HEK293T (cell line): ENCODE measurements around the gene EIF4B.

Source experiments
- CTCF ChIA-PET: fragments of 350-600 bp; formaldehyde crosslinking; extraction: SDS; loops from one replicate; lab custom pipeline; 2021; ENCODE audit warnings: antibody characterized with exemption, inconsistent platforms; lab: Yijun Ruan, JAX
- POLR2A ChIA-PET: fragments of 350-600 bp; formaldehyde crosslinking; extraction: SDS; loops from one replicate; lab custom pipeline; 2020; ENCODE audit warnings: antibody characterized with exemption, inconsistent platforms; lab: Yijun Ruan, JAX
- DNase-seq: peaks from one replicate; pipeline ENCODE4 v3.0.0; 2012; ENCODE audit warnings: mixed read lengths; ENCODE audit errors: extremely low spot score
- ARNT ChIP-seq: fragments of 450-650 bp; IDR thresholded peaks from 2 replicates; pipeline ENCODE4 v1.6.1; 2017; ENCODE audit warnings: mild to moderate bottlenecking
- BHLHE40 ChIP-seq: fragments of 450-650 bp; IDR thresholded peaks from 2 replicates; pipeline ENCODE4 v1.6.1; 2016; ENCODE audit warnings: mild to moderate bottlenecking, moderate library complexity, borderline replicate concordance
- CTBP1 ChIP-seq: fragments of 450-650 bp; IDR thresholded peaks from 2 replicates; pipeline ENCODE4 v1.6.1; 2016; ENCODE audit warnings: borderline replicate concordance
- ELF4 ChIP-seq: fragments of 450-650 bp; IDR thresholded peaks from 2 replicates; pipeline ENCODE4 v1.6.1; 2017; ENCODE audit warnings: antibody characterized with exemption
- FOXA1 ChIP-seq: fragments of 450-650 bp; IDR thresholded peaks from 2 replicates; pipeline ENCODE4 v1.6.1; 2016; ENCODE audit warnings: mild to moderate bottlenecking
- FOXK2 ChIP-seq: fragments of 450-650 bp; IDR thresholded peaks from 2 replicates; pipeline ENCODE4 v1.6.1; 2016; ENCODE audit warnings: mild to moderate bottlenecking
- FOXM1 ChIP-seq: fragments of 450-650 bp; IDR thresholded peaks from 2 replicates; pipeline ENCODE4 v1.6.1; 2017; ENCODE audit warnings: mild to moderate bottlenecking, borderline replicate concordance
- HDGF ChIP-seq: fragments of 450-650 bp; IDR thresholded peaks from 2 replicates; pipeline ENCODE4 v1.6.1; 2017; ENCODE audit warnings: antibody characterized with exemption, borderline replicate concordance
- L3MBTL2 ChIP-seq: fragments of 450-650 bp; conservative IDR thresholded peaks from 2 replicates; pipeline ENCODE4 v1.6.1; 2016; ENCODE audit warnings: mild to moderate bottlenecking
- LEF1 ChIP-seq: fragments of 450-650 bp; IDR thresholded peaks from 2 replicates; pipeline ENCODE4 v1.6.1; 2017; ENCODE audit warnings: mild to moderate bottlenecking, borderline replicate concordance
- NFRKB ChIP-seq: fragments of 450-650 bp; IDR thresholded peaks from 2 replicates; pipeline ENCODE4 v1.6.1; 2016; ENCODE audit warnings: mild to moderate bottlenecking, moderate library complexity
- SP1 ChIP-seq: fragments of 450-650 bp; IDR thresholded peaks from 2 replicates; pipeline ENCODE4 v1.6.1; 2017
- SUZ12 ChIP-seq: fragments of 450-650 bp; IDR thresholded peaks from 2 replicates; pipeline ENCODE4 v1.6.1; 2016; ENCODE audit warnings: mild to moderate bottlenecking
- TARDBP ChIP-seq: fragments of 450-650 bp; IDR thresholded peaks from 2 replicates; pipeline ENCODE4 v1.6.1; 2016
- ZNF384 ChIP-seq: fragments of 450-650 bp; IDR thresholded peaks from 2 replicates; pipeline ENCODE4 v1.6.1; 2016
- TF ChIP-seq, protein P1 (sequence below): fragments of 450-650 bp; IDR thresholded peaks from 2 replicates; pipeline ENCODE4 v1.6.1; 2016

The EIF4B gene

DNA sequence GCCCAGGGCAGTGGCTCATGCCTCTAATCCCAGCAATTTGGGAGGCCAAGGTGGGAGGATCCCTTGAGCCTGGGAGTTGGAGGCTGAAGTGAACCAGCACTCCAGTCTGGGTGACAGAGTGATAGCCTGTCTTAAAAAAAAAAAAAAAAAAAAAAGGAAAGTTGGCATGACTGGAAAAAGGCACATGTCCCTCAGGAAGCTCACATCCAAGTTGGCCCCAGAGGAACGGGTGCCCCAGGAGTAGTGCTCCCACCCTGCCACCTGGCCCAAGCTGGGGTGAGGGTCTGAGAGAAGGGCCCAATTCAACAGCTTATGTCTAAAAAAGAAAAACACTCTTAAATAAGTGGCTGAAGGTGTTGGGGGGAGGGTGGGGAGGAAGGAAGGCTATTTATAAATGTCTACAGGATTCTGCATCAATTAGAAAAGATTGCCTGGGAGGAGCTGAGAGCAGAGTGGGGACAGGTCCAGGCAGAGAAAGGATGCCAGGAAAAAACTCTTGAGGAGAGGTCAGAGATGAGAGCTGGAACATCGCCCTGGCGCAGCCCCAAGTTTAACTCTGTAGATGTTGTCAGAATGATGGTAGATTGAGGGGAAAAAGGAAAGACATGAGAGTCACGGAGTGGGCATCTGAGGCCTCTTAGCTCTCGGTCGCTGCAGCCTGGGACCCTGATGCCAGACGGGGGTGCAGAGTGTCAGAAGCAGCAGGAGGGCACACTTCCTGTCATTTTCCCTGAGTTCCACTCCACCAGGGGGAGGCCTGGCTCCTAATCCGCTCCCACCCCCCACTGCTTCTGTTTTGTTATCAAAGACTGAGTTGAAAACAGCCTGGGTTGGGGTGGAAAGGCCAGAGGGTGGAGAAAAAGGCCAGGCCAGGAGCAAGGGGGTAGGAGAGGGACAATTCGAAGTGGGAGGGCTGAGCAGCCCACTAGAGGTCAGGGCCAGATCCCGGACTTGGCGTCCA lies 65.6 kb downstream of the EIF4B start:
- no peak for DNase-seq
- TF ChIP-seq L3MBTL2 (no peak), HDGF (no peak), FOXK2 (no peak), LEF1 (no peak), ELF4 (no peak)
- ChIA-PET POLR2A (interaction anchor here (1.2 to 1.4 kb wide), 2 partner anchors 7 to 27 kb away, joined by 4 to 6 read pairs; partner anchors contain the start of gene SPRYD3), CTCF (interaction anchor here (1.4 kb wide), 1 partner anchor 10 kb away, joined by 3 read pairs; no protein-coding TSS in a partner anchor)

DNA sequence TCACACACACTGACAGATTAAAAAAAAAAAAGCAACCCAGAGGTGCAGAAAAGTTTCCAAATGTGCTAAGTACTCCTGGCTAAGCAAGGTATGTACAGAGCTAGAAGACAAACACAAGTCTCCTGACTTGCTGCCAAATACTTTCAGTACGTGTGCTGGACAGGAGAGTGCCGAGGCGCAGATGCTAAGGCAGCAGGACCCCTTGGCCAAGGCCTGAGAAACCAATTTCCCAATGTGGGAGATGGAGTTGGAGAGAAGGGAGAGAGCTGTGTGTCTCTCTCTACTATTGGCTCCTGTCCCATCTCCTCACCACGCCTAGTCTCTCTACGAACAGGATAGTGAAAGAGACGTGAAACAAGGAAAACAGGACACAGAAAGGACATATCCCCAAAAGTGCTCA lies 67.6 kb downstream of the EIF4B start:
- ChIA-PET POLR2A (no interaction called here), CTCF (interaction anchor here (0.6 to 0.7 kb wide), 2 partner anchors 11 to 1061 kb away, joined by 3 to 6 read pairs; no protein-coding TSS in a partner anchor)
- TF ChIP-seq FOXA1, result no peak
- no peak for TF ChIP-seq BHLHE40
- no peak for TF ChIP-seq TARDBP
- TF ChIP-seq FOXM1, result no peak
- no peak for TF ChIP-seq L3MBTL2
- no peak for TF ChIP-seq LEF1
- no peak for TF ChIP-seq SP1
- TF ChIP-seq FOXK2, result no peak
- TF ChIP-seq HDGF, result no peak
- TF ChIP-seq SUZ12, result no peak
- no peak for DNase-seq

DNA sequence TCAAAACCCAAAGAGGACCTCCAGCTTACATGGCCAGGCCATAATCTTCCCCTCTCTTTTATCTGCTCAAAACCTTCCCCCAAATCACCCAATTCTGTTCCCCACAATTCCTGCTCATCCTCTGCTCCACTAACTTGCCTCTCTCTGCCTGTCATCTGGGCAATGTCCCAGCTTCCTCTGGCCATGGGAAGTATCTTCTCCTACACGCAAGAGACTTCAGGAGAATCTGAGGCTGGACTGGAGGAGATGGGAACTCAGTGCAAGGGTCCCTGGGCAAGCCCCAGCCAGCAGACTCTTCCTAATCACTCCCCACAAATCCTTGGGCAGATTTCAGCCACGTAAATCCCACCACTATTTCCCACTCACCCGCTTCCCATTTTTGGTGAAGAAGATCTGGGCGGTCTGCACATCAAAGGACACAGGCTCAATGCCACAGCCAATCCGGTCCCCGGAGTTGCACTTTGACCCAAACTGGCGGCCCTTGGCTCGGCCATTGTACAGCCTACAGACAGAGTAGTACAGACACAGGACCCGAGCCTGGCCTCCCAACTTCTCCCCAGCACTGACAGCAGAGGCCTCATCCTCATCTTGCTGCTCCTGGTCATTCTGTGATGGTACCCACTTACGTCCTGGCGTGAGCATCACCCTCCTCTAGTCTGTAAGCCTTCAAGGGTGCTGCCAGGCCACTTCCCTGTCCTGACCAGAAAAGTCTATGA lies 68.2 kb downstream of the EIF4B start:
- DNase-seq, result no peak
- TF ChIP-seq TARDBP, result no peak
- POLR2A ChIA-PET, result no interaction called here
- CTCF ChIA-PET, result interaction anchor here (0.6 to 1.8 kb wide), 2 partner anchors 9 to 11 kb away, joined by 3 to 8 read pairs; no protein-coding TSS in a partner anchor

DNA sequence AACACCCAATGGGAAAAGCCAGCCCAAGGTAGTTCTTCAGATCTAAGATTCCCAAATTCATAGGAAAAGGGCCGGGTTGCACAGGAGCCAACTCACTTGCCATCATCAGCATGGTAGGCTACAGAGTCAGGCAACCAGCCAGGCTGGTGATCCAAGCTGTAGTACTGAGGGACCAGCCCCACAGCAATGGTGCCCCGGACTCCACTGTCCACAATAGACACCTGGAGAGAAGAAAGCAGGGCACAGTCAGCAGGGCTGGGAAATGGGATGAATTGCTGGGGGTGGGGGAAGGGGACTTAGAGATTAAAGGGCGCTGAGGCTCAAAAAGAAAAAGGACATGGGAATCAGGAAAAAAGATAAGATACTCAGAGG lies 68.7 kb downstream of the EIF4B start:
- no peak for DNase-seq
- ChIA-PET POLR2A (no interaction called here), CTCF (interaction anchor here (1.8 kb wide), 1 partner anchor 9 kb away, joined by 8 read pairs; no protein-coding TSS in a partner anchor)
- TF ChIP-seq SP1 (no peak), BHLHE40 (no peak), LEF1 (no peak)

DNA sequence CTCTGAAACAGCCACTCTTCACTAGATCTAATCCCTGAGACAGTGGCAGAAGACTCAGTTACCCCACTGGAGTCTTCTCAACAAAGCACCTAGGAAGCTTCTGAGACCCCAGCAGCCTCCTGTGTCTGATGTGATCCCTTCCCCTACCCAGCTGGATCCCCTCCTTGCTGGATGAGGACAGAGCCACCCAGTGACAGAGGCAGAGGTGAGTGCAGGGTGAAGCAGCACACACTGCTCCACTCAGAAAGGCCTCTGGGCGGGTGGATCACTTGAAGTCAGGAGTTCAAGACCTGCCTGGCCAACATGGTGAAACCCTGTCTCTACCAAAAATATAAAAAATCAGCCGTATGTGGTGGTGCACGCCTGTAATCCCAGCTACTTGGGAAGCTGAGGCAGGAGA lies 70.2 kb downstream of the EIF4B start:
- POLR2A ChIA-PET, result no interaction called here
- CTCF ChIA-PET, result interaction anchor here (0.9 to 1.8 kb wide), 3 partner anchors 11 to 23 kb away, joined by 3 to 8 read pairs (median 4); no protein-coding TSS in a partner anchor
- TF ChIP-seq TARDBP (no peak), BHLHE40 (no peak), ARNT (no peak), LEF1 (no peak), ZNF384 (no peak), FOXK2 (no peak), FOXA1 (no peak)
- DNase-seq, result no peak

DNA sequence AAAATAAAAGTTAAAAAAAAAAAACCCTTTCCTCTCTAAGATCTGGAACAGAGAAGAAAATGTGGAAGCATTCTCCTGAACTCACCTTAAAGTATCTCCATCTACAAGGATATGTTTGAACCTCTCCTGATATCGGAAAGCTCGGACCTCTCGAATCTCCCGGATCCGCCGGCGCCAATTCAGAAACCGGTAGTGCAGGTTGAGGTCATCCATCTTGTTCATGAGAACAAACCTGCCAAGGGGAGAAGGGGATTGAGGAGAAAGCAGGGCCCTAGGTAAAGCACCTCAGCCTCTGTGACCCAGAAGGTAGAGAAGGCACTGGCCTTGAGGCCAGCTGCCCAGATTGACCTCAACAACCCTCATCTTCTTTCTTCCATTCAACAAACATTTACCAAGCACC lies 70.8 kb downstream of the EIF4B start:
- CTCF ChIA-PET, result interaction anchor here (1.0 to 1.2 kb wide), 2 partner anchors 11 to 22 kb away, joined by 3 to 7 read pairs; no protein-coding TSS in a partner anchor
- POLR2A ChIA-PET, result no interaction called here
- TF ChIP-seq FOXA1 (no peak), HDGF (no peak), FOXM1 (no peak), ZNF384 (no peak), ARNT (no peak), NFRKB (no peak), TARDBP (no peak), CTBP1 (no peak), FOXK2 (no peak), SUZ12 (no peak), ELF4 (no peak)
- no peak for DNase-seq

DNA sequence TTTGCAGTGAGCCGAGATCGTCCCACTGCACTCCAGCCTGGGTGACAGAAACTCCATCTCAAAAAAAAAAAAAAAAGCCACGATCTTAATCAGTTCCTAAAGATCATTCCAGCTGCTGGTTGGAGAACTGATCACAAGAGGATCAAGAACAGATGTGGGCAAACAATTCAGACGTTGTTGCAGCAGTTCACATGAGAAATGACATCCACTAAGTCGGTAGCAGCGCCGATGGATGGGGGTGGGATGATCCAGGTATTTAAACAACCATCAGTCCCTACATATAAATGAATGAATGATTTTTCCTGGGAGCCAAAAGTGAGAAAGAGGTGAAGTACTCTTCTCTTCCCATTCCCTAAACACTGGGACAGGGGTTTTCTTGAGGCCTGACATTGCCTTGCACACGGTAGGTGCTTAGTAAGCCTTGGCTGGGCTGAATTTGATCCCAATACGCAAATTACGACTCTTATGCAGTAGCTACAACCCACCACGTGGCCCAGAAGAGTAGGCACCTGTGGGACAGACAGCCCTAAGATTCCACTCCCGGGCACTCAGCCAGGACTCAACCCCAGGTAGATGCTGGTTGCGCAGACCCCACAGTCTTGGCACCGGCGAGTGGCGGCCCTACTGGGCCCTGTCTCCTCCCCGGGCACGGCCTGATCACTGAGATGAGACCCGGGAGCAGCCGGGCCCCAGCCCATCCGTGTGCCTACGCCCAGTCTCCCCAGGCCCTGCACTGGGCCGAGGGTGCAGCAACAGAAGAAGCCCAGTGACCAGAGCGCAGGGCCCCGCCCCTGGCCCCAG lies 72.4 kb downstream of the EIF4B start:
- CTCF ChIA-PET, result interaction anchor here (1.0 to 1.9 kb wide), 4 partner anchors 10 to 25 kb away, joined by 3 to 18 read pairs (median 6); partner anchors contain the start of gene SOAT2
- no peak for DNase-seq
- POLR2A ChIA-PET, result interaction anchor here (0.6 to 2.7 kb wide), 29 partner anchors 8 to 301 kb away, joined by 3 to 23 read pairs (median 5); partner anchors contain the start of genes AAAS, CSAD, EIF4B and ESPL1
- no peak for TF ChIP-seq SUZ12
- TF ChIP-seq, protein P1, sequence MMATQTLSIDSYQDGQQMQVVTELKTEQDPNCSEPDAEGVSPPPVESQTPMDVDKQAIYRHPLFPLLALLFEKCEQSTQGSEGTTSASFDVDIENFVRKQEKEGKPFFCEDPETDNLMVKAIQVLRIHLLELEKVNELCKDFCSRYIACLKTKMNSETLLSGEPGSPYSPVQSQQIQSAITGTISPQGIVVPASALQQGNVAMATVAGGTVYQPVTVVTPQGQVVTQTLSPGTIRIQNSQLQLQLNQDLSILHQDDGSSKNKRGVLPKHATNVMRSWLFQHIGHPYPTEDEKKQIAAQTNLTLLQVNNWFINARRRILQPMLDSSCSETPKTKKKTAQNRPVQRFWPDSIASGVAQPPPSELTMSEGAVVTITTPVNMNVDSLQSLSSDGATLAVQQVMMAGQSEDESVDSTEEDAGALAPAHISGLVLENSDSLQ, result no peak
- TF ChIP-seq FOXM1, result no peak
- TF ChIP-seq L3MBTL2, result 0 out of 2 replicates have a peak, but pooled peaks have one; percentile 8
